Peyer's patch (tissue), 4 donors: Measurements from ENCODE around the gene CLIP4.

Source experiments
- CTCF ChIP-seq, 6 experiments: fragments of 450-650 bp in 4 of 6; fragments of 200-600 bp in 2 of 6; sonication (generic) in 1 of 6; IDR thresholded peaks; one replicate each; pipeline ENCODE4 v1.5.1; 2017 to 2019; ENCODE audit warnings: antibody characterized with exemption in 6 of 6, mild to moderate bottlenecking in 3 of 6, moderate library complexity in 1 of 6
- POLR2A ChIP-seq, 2 donors: fragments of 450-650 bp; IDR thresholded peaks; one replicate each; pipeline ENCODE4 v1.5.1; 2017; ENCODE audit warnings: antibody characterized with exemption in 2 of 2, mild to moderate bottlenecking in 2 of 2, moderate library complexity in 2 of 2

GRCh38 chr2:29187926-29188325, 72.7 kb downstream of the CLIP4 start:
- TF ChIP-seq CTCF (IDR thresholded peaks at IDR 0.05) (no peak), POLR2A (IDR thresholded peaks at IDR 0.05) (no peak)
